ENCODE results near the gene GADD45B. TPM values are rescaled to one million over a fixed set of nuclear protein-coding genes. Genes with fewer than 3 reads are reported as not detected.

The GADD45B gene
- polyA plus RNA-seq, 2 donors: 37.6 to 62.6 TPM

DNA sequence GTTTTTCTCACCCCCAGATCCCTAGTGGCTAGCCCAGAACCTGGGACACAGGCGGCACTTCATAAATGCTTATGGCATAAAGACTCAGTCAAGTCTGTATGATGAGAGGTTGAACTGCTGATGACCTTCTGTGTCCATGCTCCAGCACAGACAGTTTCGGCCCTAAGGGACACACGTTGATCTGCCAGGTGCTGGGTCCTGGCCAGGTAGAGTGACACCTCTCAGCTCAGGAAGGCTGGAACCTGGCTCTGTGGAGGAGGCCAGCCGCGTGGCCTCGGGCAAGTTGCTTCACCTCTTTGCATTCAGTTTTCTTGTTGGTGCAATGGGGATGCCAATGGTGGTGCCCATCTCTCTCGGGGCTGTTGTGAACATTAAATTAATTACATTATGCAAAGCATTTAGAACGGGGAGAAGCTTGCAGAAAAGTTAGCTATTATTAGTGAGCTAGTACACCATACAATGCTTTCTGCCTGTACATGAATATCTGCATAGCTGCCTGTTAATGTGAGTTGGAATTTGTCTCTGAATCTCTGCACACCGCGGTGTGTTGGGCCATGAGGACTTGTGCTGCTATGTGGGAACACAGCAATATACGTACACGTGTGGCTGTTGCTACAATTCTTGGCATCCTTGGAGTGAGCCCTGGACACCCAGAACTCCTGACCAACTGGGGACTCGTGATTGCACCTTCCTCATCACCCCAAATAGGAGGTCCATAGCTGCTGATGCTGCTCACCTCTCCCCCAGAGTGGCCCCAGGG lies 8.4 kb downstream of the GADD45B start:
- Histone ChIP-seq H3K9me3 (ENCODE audit: control insufficient read depth in 2 of 2, insufficient read depth in 1 of 2, low read depth in 1 of 2, low read length in 1 of 2) (peaks cover 0 to 5% of the 10 kb centered on the region in 2 donors), H3K36me3 (ENCODE audit: control insufficient read depth in 2 of 2, insufficient read depth in 2 of 2, low read length in 1 of 2) (no peaks in the 10 kb centered on the region), H3K27ac (ENCODE audit: low read depth in 2 of 2, low read length in 1 of 2) (no peak overlapping the region), H3K4me3 (ENCODE audit: low read depth in 1 of 2, low read length in 2 of 2) (no peak overlapping the region), H3K27me3 (ENCODE audit: control insufficient read depth in 1 of 2, insufficient read depth in 2 of 2, low read length in 2 of 2) (no peaks in the 10 kb centered on the region), H3K4me1 (ENCODE audit: control insufficient read depth in 2 of 2, insufficient read depth in 2 of 2, low read length in 1 of 2) (peaks cover 1 to 6% of the 10 kb centered on the region in 2 donors)
- WGBS, 2 donors: 73 to 74% methylated on average over 13 of the region's 13 CpGs

- Histone ChIP-seq H3K27ac (ENCODE audit: low read depth in 2 of 2, low read length in 1 of 2) (no peak overlapping the region), H3K4me3 (ENCODE audit: low read depth in 1 of 2, low read length in 2 of 2) (no peak overlapping the region), H3K9me3 (ENCODE audit: control insufficient read depth in 2 of 2, insufficient read depth in 1 of 2, low read depth in 1 of 2, low read length in 1 of 2) (peaks cover 0 to 5% of the 10 kb centered on the region in 2 donors), H3K27me3 (ENCODE audit: control insufficient read depth in 1 of 2, insufficient read depth in 2 of 2, low read length in 2 of 2) (no peaks in the 10 kb centered on the region), H3K36me3 (ENCODE audit: control insufficient read depth in 2 of 2, insufficient read depth in 2 of 2, low read length in 1 of 2) (no peaks in the 10 kb centered on the region), H3K4me1 (ENCODE audit: control insufficient read depth in 2 of 2, insufficient read depth in 2 of 2, low read length in 1 of 2) (peaks cover 5 to 11% of the 10 kb centered on the region in 2 donors)
- WGBS, 2 donors: 59 to 63% methylated on average over 8 of the region's 8 CpGs
These were observed 9.5 kb downstream of the GADD45B start for GRCh38 chr19:2485428-2485827.

- no peak overlapping the region for H3K27ac ChIP-seq (ENCODE audit: low read depth in 2 of 2, low read length in 1 of 2)
- peaks cover 0 to 2% of the 10 kb centered on the region in 2 donors for H3K9me3 ChIP-seq (ENCODE audit: control insufficient read depth in 2 of 2, insufficient read depth in 1 of 2, low read depth in 1 of 2, low read length in 1 of 2)
- peaks cover 14 to 20% of the 10 kb centered on the region in 2 donors for H3K4me1 ChIP-seq (ENCODE audit: control insufficient read depth in 2 of 2, insufficient read depth in 2 of 2, low read length in 1 of 2)
- H3K36me3 ChIP-seq (ENCODE audit: control insufficient read depth in 2 of 2, insufficient read depth in 2 of 2, low read length in 1 of 2): no peaks in the 10 kb centered on the region
- no peaks in the 10 kb centered on the region for H3K27me3 ChIP-seq (ENCODE audit: control insufficient read depth in 1 of 2, insufficient read depth in 2 of 2, low read length in 2 of 2)
- no peak overlapping the region for H3K4me3 ChIP-seq (ENCODE audit: low read depth in 1 of 2, low read length in 2 of 2)
- 89% methylated on average over 12 of the region's 12 CpGs for WGBS, 2 donors
These were observed 11.2 kb downstream of the GADD45B start for GRCh38 chr19:2487090-2487489.

DNA sequence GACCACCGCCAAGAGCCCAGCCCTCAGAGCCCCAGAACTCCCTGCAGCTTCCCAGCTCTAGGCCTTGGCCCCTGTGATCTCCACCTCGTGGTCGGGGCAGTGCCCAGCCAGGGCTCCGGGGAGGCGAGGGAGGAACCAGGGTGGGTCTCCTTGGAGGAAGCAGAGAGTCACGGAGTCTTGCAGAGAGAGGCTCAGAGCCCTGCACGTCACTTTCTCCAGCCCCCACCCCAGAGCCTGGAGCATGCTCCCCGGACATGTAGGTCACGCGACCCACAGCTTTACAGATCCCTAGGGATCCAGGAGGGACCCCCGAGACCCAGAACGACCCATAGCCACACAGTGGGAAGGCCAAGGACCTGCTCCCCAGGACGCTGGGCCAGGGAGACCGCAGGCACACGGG lies 11.9 kb downstream of the GADD45B start:
- H3K4me3 ChIP-seq (ENCODE audit: low read depth in 1 of 2, low read length in 2 of 2): no peak overlapping the region
- no peaks in the 10 kb centered on the region for H3K27me3 ChIP-seq (ENCODE audit: control insufficient read depth in 1 of 2, insufficient read depth in 2 of 2, low read length in 2 of 2)
- H3K9me3 ChIP-seq (ENCODE audit: control insufficient read depth in 2 of 2, insufficient read depth in 1 of 2, low read depth in 1 of 2, low read length in 1 of 2): peaks cover 0 to 2% of the 10 kb centered on the region in 2 donors
- no peaks in the 10 kb centered on the region for H3K36me3 ChIP-seq (ENCODE audit: control insufficient read depth in 2 of 2, insufficient read depth in 2 of 2, low read length in 1 of 2)
- H3K4me1 ChIP-seq (ENCODE audit: control insufficient read depth in 2 of 2, insufficient read depth in 2 of 2, low read length in 1 of 2): peaks cover 14 to 20% of the 10 kb centered on the region in 2 donors
- 29 to 37% methylated on average over 15 of the region's 15 CpGs for WGBS, 2 donors
- no peak overlapping the region for H3K27ac ChIP-seq (ENCODE audit: low read depth in 2 of 2, low read length in 1 of 2)

DNA sequence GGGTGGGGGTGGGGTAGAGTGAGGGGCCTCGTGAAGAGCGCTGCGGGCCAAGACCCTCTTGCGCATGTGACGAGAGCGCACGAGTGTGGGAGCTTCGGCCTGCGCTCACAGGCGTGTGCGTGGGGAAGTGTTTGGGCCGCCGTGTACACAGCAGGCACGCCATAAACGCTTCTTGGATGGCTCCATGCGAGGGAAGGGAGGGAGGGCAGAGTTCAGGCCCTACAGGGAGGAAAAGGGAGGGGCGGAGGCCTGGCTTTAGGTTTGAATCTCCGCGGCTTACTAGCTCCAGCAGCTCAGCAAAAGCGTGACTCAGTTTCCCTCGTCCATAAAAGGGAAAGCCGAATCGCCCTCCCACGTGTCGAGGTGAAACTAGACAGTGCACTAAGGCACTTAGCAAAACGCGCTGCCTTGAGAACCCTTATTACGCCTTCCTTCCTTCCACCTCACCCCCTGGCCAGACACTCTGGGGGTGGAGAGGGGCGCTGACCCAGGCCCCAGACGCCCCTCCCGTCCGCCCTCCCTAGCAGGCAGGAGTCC lies 12.5 kb downstream of the GADD45B start:
- Histone ChIP-seq H3K27me3 (ENCODE audit: control insufficient read depth in 1 of 2, insufficient read depth in 2 of 2, low read length in 2 of 2) (no peaks in the 10 kb centered on the region), H3K4me3 (ENCODE audit: low read depth in 1 of 2, low read length in 2 of 2) (peak overlapping the region; percentile 16 to 36), H3K4me1 (ENCODE audit: control insufficient read depth in 2 of 2, insufficient read depth in 2 of 2, low read length in 1 of 2) (peaks cover 14 to 20% of the 10 kb centered on the region in 2 donors), H3K36me3 (ENCODE audit: control insufficient read depth in 2 of 2, insufficient read depth in 2 of 2, low read length in 1 of 2) (no peaks in the 10 kb centered on the region), H3K9me3 (ENCODE audit: control insufficient read depth in 2 of 2, insufficient read depth in 1 of 2, low read depth in 1 of 2, low read length in 1 of 2) (peaks cover 0 to 1% of the 10 kb centered on the region in 2 donors), H3K27ac (ENCODE audit: low read depth in 2 of 2, low read length in 1 of 2) (peak overlapping the region; percentile 47 to 67)
- 8 to 15% methylated on average over 32 of the region's 32 CpGs for WGBS, 2 donors

GRCh38 chr19:2488942-2489731 lies 13.2 kb downstream of the GADD45B start:
- H3K36me3 ChIP-seq (ENCODE audit: control insufficient read depth in 2 of 2, insufficient read depth in 2 of 2, low read length in 1 of 2): no peaks in the 10 kb centered on the region
- 2 to 4% methylated on average over 70 to 78 of the region's 78 CpGs for WGBS, 2 donors
- H3K4me1 ChIP-seq (ENCODE audit: control insufficient read depth in 2 of 2, insufficient read depth in 2 of 2, low read length in 1 of 2): peaks cover 14 to 23% of the 10 kb centered on the region in 2 donors
- H3K4me3 ChIP-seq (ENCODE audit: low read depth in 1 of 2, low read length in 2 of 2): peak overlapping the region; percentile 33 to 36
- peak overlapping the region; percentile 47 to 67 for H3K27ac ChIP-seq (ENCODE audit: low read depth in 2 of 2, low read length in 1 of 2)
- H3K9me3 ChIP-seq (ENCODE audit: control insufficient read depth in 2 of 2, insufficient read depth in 1 of 2, low read depth in 1 of 2, low read length in 1 of 2): no peaks in the 10 kb centered on the region
- H3K27me3 ChIP-seq (ENCODE audit: control insufficient read depth in 1 of 2, insufficient read depth in 2 of 2, low read length in 2 of 2): no peaks in the 10 kb centered on the region

DNA sequence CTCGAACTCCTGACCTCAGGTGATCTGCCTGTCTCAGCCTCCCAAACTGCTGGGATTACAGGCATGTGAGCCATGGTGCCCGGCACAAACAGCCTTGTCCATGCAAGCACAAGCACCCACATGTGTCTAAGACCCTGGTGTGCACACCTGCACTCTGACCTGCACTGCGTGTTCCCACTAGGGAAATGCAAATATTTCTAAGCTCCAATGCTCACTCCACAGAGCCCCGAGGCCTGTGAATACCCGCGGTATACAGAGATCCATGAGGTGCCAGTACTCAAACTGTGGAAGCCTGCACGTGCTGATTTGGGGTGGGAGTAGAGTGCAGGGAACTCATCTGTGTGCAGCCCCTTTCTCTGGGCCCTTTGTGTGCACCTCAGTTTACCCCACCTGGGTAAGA lies 14.7 kb downstream of the GADD45B start:
- no peaks in the 10 kb centered on the region for H3K9me3 ChIP-seq (ENCODE audit: control insufficient read depth in 2 of 2, insufficient read depth in 1 of 2, low read depth in 1 of 2, low read length in 1 of 2)
- peaks cover 16 to 30% of the 10 kb centered on the region in 2 donors for H3K4me1 ChIP-seq (ENCODE audit: control insufficient read depth in 2 of 2, insufficient read depth in 2 of 2, low read length in 1 of 2)
- no peak overlapping the region for H3K4me3 ChIP-seq (ENCODE audit: low read depth in 1 of 2, low read length in 2 of 2)
- no peaks in the 10 kb centered on the region for H3K36me3 ChIP-seq (ENCODE audit: control insufficient read depth in 2 of 2, insufficient read depth in 2 of 2, low read length in 1 of 2)
- peak overlapping the region; percentile 78 to 89 for H3K27ac ChIP-seq (ENCODE audit: low read depth in 2 of 2, low read length in 1 of 2)
- H3K27me3 ChIP-seq (ENCODE audit: control insufficient read depth in 1 of 2, insufficient read depth in 2 of 2, low read length in 2 of 2): no peaks in the 10 kb centered on the region
- WGBS, 2 donors: 48 to 51% methylated on average over 7 of the region's 7 CpGs

DNA sequence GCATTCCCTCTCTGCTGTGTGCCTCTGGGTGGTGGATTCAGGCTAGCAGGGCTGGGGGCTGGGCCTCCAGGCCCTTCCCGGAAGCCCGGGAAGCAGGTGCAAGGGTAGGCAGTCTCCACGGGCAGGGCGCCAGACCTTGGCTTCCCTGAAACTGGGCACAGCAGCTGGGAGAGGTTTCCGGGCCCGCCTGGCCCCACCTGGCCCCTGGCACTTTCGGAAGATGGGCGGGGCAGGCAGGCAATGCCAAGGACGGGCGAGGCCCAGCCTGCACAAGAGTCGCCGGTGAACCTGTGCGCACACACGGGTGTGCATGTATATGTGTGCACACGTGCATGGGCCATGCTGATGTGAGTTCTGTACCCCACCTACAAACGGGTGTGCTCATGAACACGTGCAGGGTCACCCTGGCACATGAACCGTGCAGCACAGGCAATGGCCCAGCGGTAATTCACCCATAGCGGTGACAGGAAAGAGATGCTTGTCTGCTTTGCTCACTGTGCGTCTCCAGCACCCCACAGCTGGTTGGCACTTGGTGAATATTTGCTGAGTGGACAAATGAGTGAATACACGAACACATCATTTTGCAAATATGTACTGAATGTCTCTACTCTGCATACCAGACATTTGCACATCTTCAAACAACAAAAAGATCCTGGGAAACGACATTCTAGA lies 15.3 kb downstream of the GADD45B start:
- Histone ChIP-seq H3K36me3 (ENCODE audit: control insufficient read depth in 2 of 2, insufficient read depth in 2 of 2, low read length in 1 of 2) (no peaks in the 10 kb centered on the region), H3K27me3 (ENCODE audit: control insufficient read depth in 1 of 2, insufficient read depth in 2 of 2, low read length in 2 of 2) (no peaks in the 10 kb centered on the region), H3K4me3 (ENCODE audit: low read depth in 1 of 2, low read length in 2 of 2) (no peak overlapping the region), H3K27ac (ENCODE audit: low read depth in 2 of 2, low read length in 1 of 2) (peak overlapping the region; percentile 78 to 89), H3K4me1 (ENCODE audit: control insufficient read depth in 2 of 2, insufficient read depth in 2 of 2, low read length in 1 of 2) (peaks cover 19 to 35% of the 10 kb centered on the region in 2 donors), H3K9me3 (ENCODE audit: control insufficient read depth in 2 of 2, insufficient read depth in 1 of 2, low read depth in 1 of 2, low read length in 1 of 2) (no peaks in the 10 kb centered on the region)
- 28 to 31% methylated on average over 23 of the region's 23 CpGs for WGBS, 2 donors

DNA sequence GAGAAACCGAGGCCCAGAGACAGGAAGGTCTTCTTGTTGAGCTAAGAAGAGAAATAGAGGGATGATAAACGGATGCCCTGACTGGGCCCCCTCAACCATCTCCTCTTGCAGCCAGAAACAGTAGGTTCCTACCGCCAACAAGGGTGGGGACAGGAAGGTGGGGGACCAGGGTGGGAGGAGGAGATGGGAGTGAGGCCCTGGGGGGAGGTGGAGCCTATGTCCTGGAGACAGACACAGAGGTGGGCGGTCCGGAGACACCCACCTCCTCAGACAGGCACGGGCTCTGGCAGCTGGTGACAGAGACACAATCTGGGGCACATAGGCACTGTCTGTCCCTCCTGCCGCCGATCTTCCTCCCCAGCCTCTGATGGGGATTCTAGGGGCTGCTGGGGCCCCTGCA lies 16.9 kb downstream of the GADD45B start:
- Histone ChIP-seq H3K27me3 (ENCODE audit: control insufficient read depth in 1 of 2, insufficient read depth in 2 of 2, low read length in 2 of 2) (no peaks in the 10 kb centered on the region), H3K9me3 (ENCODE audit: control insufficient read depth in 2 of 2, insufficient read depth in 1 of 2, low read depth in 1 of 2, low read length in 1 of 2) (no peaks in the 10 kb centered on the region), H3K4me3 (ENCODE audit: low read depth in 1 of 2, low read length in 2 of 2) (no peak overlapping the region), H3K4me1 (ENCODE audit: control insufficient read depth in 2 of 2, insufficient read depth in 2 of 2, low read length in 1 of 2) (peaks cover 19 to 35% of the 10 kb centered on the region in 2 donors), H3K36me3 (ENCODE audit: control insufficient read depth in 2 of 2, insufficient read depth in 2 of 2, low read length in 1 of 2) (no peaks in the 10 kb centered on the region), H3K27ac (ENCODE audit: low read depth in 2 of 2, low read length in 1 of 2) (no peak overlapping the region)
- WGBS, 2 donors: 73 to 81% methylated on average over 8 of the region's 8 CpGs

All from esophagus (tissue), 2 donors.